Fibroblast of lung (primary cell): ENCODE results near the gene POMGNT1.

Experiments
- CTCF ChIP-seq, 2 donors: IDR thresholded peaks in 1 of 2; conservative IDR thresholded peaks in 1 of 2; 1 replicate in 1 of 2; 2 replicates in 1 of 2; pipeline ENCODE4 v1.5.1; 2011 to 2012; ENCODE audit warnings: low read length in 2 of 2, control low read depth in 1 of 2, inconsistent platforms in 1 of 2, low read depth in 1 of 2, mild to moderate bottlenecking in 1 of 2
- EZH2 ChIP-seq: IDR thresholded peaks from 2 replicates; pipeline ENCODE4 v1.5.1; 2012; ENCODE audit warnings: low read length, control low read depth, mild to moderate bottlenecking; ENCODE audit errors: missing control alignments

- no peak for TF ChIP-seq CTCF (conservative IDR thresholded peaks at IDR 0.05 in 1 of 2, IDR thresholded peaks at IDR 0.05 in 1 of 2; ENCODE audit: low read depth in 1 of 2, low read length in 2 of 2)
- no peak for TF ChIP-seq EZH2
Observed at GRCh38 chr1:46199233-46199749, 1.1 kb upstream of the POMGNT1 start.
